ENCODE data around the gene CTDSP1. TPM values are rescaled to one million over a fixed set of nuclear protein-coding genes. Genes with fewer than 3 reads are reported as not detected.

CTDSP1 gene
- total RNA-seq, 1 experiment from 2014 or later: 104 TPM

- POLR2A ChIA-PET: interaction anchor here (1.2 kb wide), 1 partner anchor 93 kb away, joined by 3 read pairs; no protein-coding TSS in a partner anchor
- peaks cover 22% of the 10 kb centered on the region for H3K4me1 Mint-ChIP-seq (ENCODE audit: low read depth, unreplicated experiment)
- H3K27me3 Mint-ChIP-seq (ENCODE audit: insufficient read depth, unreplicated experiment): no peaks in the 10 kb centered on the region
- Histone ChIP-seq H3K4me1 (peaks cover 13% of the 10 kb centered on the region), H3K36me3 (ENCODE audit: control insufficient read depth, insufficient read depth, low read length) (no peaks in the 10 kb centered on the region), H3K4me3 (ENCODE audit: low read depth, low read length) (no peak overlapping the region), H3K27me3 (replicated peaks; ENCODE audit: control insufficient read depth, insufficient read depth, low read length) (no peaks in the 10 kb centered on the region), H3K9me3 (no peaks in the 10 kb centered on the region)
- no TSS peak for BruUV-seq (replicated peaks)
- DNase-seq: no peak
- no peaks in the 10 kb centered on the region for H3K9me3 Mint-ChIP-seq (ENCODE audit: unreplicated experiment)
- H3K36me3 Mint-ChIP-seq (ENCODE audit: insufficient read depth, unreplicated experiment): peaks cover 26% of the 10 kb centered on the region
- CTCF ChIA-PET: interaction anchor here (0.7 to 1.2 kb wide), 3 partner anchors 30 to 102 kb away, joined by 3 read pairs; no protein-coding TSS in a partner anchor
- H3K27ac Mint-ChIP-seq (ENCODE audit: unreplicated experiment): no peak overlapping the region
- intact Hi-C loops (cut with micrococcal nuclease; ENCODE audit: unreplicated experiment): no loop called here
- no peak for TF ChIP-seq CTCF (IDR thresholded peaks at IDR 0.05; ENCODE audit: insufficient read depth in 1 of 2, low read depth in 1 of 2, low read length in 1 of 2, severe bottlenecking in 1 of 2, unreplicated experiment in 1 of 2)
- no peak overlapping the region for H3K4me3 Mint-ChIP-seq (ENCODE audit: unreplicated experiment)
Observed at GRCh38 chr2:218394298-218395089, 5.2 kb upstream of the CTDSP1 start.

GRCh38 chr2:218395090-218395444 lies 4.6 kb upstream of the CTDSP1 start:
- no peak overlapping the region for H3K27ac Mint-ChIP-seq (ENCODE audit: unreplicated experiment)
- no TSS peak for BruUV-seq (replicated peaks)
- no peak overlapping the region for H3K4me3 Mint-ChIP-seq (ENCODE audit: unreplicated experiment)

More at GRCh38 chr2:218395090-218395444, 4.6 kb upstream of the CTDSP1 start:
- peaks cover 8% of the 10 kb centered on the region; the same call in 1 of the 2 replicates for H3K4me1 ChIP-seq
- CTCF ChIA-PET: interaction anchor here (0.7 to 1.4 kb wide), 2 partner anchors 31 to 122 kb away, joined by 3 to 20 read pairs; no protein-coding TSS in a partner anchor
- no peaks in the 10 kb centered on the region for H3K9me3 Mint-ChIP-seq (ENCODE audit: unreplicated experiment)
- no peak overlapping the region for H3K4me3 ChIP-seq (ENCODE audit: low read depth, low read length)
- intact Hi-C loops (cut with micrococcal nuclease; ENCODE audit: unreplicated experiment): no loop called here
- H3K27me3 ChIP-seq (replicated peaks; ENCODE audit: control insufficient read depth, insufficient read depth, low read length): no peaks in the 10 kb centered on the region
- H3K9me3 ChIP-seq: no peaks in the 10 kb centered on the region
- H3K27me3 Mint-ChIP-seq (ENCODE audit: insufficient read depth, unreplicated experiment): no peaks in the 10 kb centered on the region
- no peak for TF ChIP-seq CTCF (IDR thresholded peaks at IDR 0.05; ENCODE audit: insufficient read depth in 1 of 2, low read depth in 1 of 2, low read length in 1 of 2, severe bottlenecking in 1 of 2, unreplicated experiment in 1 of 2)
- H3K36me3 Mint-ChIP-seq (ENCODE audit: insufficient read depth, unreplicated experiment): peaks cover 28% of the 10 kb centered on the region
- POLR2A ChIA-PET: interaction anchor here (1.2 to 3.4 kb wide), 2 partner anchors 93 to 101 kb away, joined by 3 to 37 read pairs; no protein-coding TSS in a partner anchor
- peaks cover 22% of the 10 kb centered on the region for H3K4me1 Mint-ChIP-seq (ENCODE audit: low read depth, unreplicated experiment)
- DNase-seq: no peak
- no peaks in the 10 kb centered on the region for H3K36me3 ChIP-seq (ENCODE audit: control insufficient read depth, insufficient read depth, low read length)
